K562 (cell line): ENCODE measurements around the gene PPP1R14C. TPM values are rescaled to one million over a fixed set of nuclear protein-coding genes. Genes with fewer than 3 reads are reported as not detected.

Source experiments
- BHLHE40 ChIP-seq: IDR thresholded peaks from 2 replicates; pipeline ENCODE4 v1.6.1; 2011; ENCODE audit warnings: low read length, improper control_type of control experiment
- DDX20 ChIP-seq: fragments of 450-650 bp; IDR thresholded peaks from 2 replicates; pipeline ENCODE4 v1.6.1; 2016; ENCODE audit warnings: missing genetic modification characterization, low read depth, mild to moderate bottlenecking, missing compliant biosample characterization, moderate library complexity
- ILF3 ChIP-seq: fragments of 450-650 bp; IDR thresholded peaks from 2 replicates; pipeline ENCODE4 v1.6.1; 2018; ENCODE audit warnings: antibody characterized with exemption, mild to moderate bottlenecking, moderate library complexity, borderline replicate concordance
- NR2C2 ChIP-seq, 2 experiments: fragments of 200-800 bp in 1 of 2; sonication (Bioruptor generic) in 1 of 2; sonication (generic) in 1 of 2; formaldehyde crosslinking in 1 of 2; IDR thresholded peaks; 2 replicates each; pipeline versions ENCODE4 v1.6.1 to v1.8.0; 2016 to 2022; ENCODE audit warnings: mild to moderate bottlenecking in 1 of 2, missing compliant biosample characterization in 1 of 2, missing genetic modification characterization in 1 of 2, missing genetic modification reagents in 1 of 2
- PBX2 ChIP-seq, 2 experiments: IDR thresholded peaks in 1 of 2; conservative IDR thresholded peaks in 1 of 2; 2 replicates each; pipeline ENCODE4 v1.6.1; 2016; ENCODE audit warnings: low read depth in 2 of 2, mild to moderate bottlenecking in 1 of 2, missing compliant biosample characterization in 1 of 2, missing genetic modification characterization in 1 of 2, moderate library complexity in 1 of 2
- SIRT6 ChIP-seq: IDR thresholded peaks from one replicate; pipeline ENCODE4 v1.6.1; 2012; ENCODE audit warnings: low read depth, mild to moderate bottlenecking, control low read depth, inconsistent platforms, low read length, moderate library complexity
- SMARCB1 ChIP-seq: IDR thresholded peaks from 2 replicates; pipeline ENCODE4 v1.6.1; 2011; ENCODE audit warnings: improper control_type of control experiment, low read depth; ENCODE audit not compliant: insufficient read length
- TBP ChIP-seq: optimal IDR thresholded peaks from 2 replicates; pipeline ENCODE3; 2011; ENCODE audit warnings: low read depth, low read length, improper control_type of control experiment
- ZKSCAN8 ChIP-seq: fragments of 200-800 bp; sonication (Bioruptor generic); IDR thresholded peaks from 2 replicates; pipeline ENCODE4 v1.6.1; 2016; ENCODE audit warnings: missing genetic modification characterization, missing compliant biosample characterization
- ZNF431 ChIP-seq: sonication (generic); formaldehyde crosslinking; IDR thresholded peaks from 2 replicates; pipeline ENCODE4 v1.8.0; 2022; ENCODE audit warnings: mild to moderate bottlenecking, missing genetic modification reagents
- ZNF592 ChIP-seq: fragments of 450-650 bp; IDR thresholded peaks from 2 replicates; pipeline ENCODE4 v1.6.1; 2017; ENCODE audit warnings: antibody characterized with exemption, mild to moderate bottlenecking
- ZNF740 ChIP-seq, 3 experiments: fragments of 200-800 bp in 1 of 3; sonication (Bioruptor generic) in 1 of 3; sonication (generic) in 1 of 3; formaldehyde crosslinking in 1 of 3; IDR thresholded peaks; 2 replicates each; pipeline versions ENCODE4 v1.6.1 to v1.8.0; 2016 to 2022; ENCODE audit warnings: mild to moderate bottlenecking in 2 of 3, missing compliant biosample characterization in 2 of 3, missing genetic modification characterization in 2 of 3, missing genetic modification reagents in 1 of 3
- polyA plus RNA-seq, 8 experiments: library from polyadenylated mRNA; depleted of rRNA in 4 of 8; stranded (reverse) in 5 of 8; unstranded in 3 of 8; fragments of >200 nt; fragmentation: Nextera tagmentation in 2 of 8; fragmentation: Illumina TruSeq in 1 of 8; extraction: Ambion mirVana in 2 of 8; extraction: Trizol in 1 of 8; gene quantifications; 2 replicates each; pipeline versions ENCODE4 v1.2.1 to v1.2.3, GENCODE V29; 2011 to 2014; ENCODE audit warnings: inconsistent platforms in 1 of 8, missing spikeins in 1 of 8
- total RNA-seq, 7 experiments: library from RNA; depleted of rRNA in 6 of 7; stranded (reverse); fragments of >200 nt in 6 of 7; fragmentation: Illumina TruSeq in 2 of 7; extraction: Trizol in 2 of 7; gene quantifications; 2 replicates each; pipeline versions ENCODE4 v1.2.1 to v1.2.3, GENCODE V29; 2011 to 2021; ENCODE audit warnings: low replicate concordance in 1 of 7
- TF ChIP-seq, protein P1 (sequence below), 3 experiments: IDR thresholded peaks in 2 of 3; conservative IDR thresholded peaks in 1 of 3; 2 replicates each; pipeline ENCODE4 v1.5.1; 2011 to 2012; ENCODE audit warnings: low read length in 3 of 3, mild to moderate bottlenecking in 3 of 3, control low read depth in 2 of 3, improper control_type of control experiment in 1 of 3, inconsistent platforms in 1 of 3, low read depth in 1 of 3, mixed read lengths in 1 of 3, moderate library complexity in 1 of 3; ENCODE audit not compliant: insufficient read depth in 2 of 3

Gene PPP1R14C
- total and polyA plus RNA-seq, 9 of the 15 experiments (the other 6 are each of a cell fraction or from before 2014, with no cell fraction given), result 4.5 to 16.6 (median 11.9) TPM

DNA sequence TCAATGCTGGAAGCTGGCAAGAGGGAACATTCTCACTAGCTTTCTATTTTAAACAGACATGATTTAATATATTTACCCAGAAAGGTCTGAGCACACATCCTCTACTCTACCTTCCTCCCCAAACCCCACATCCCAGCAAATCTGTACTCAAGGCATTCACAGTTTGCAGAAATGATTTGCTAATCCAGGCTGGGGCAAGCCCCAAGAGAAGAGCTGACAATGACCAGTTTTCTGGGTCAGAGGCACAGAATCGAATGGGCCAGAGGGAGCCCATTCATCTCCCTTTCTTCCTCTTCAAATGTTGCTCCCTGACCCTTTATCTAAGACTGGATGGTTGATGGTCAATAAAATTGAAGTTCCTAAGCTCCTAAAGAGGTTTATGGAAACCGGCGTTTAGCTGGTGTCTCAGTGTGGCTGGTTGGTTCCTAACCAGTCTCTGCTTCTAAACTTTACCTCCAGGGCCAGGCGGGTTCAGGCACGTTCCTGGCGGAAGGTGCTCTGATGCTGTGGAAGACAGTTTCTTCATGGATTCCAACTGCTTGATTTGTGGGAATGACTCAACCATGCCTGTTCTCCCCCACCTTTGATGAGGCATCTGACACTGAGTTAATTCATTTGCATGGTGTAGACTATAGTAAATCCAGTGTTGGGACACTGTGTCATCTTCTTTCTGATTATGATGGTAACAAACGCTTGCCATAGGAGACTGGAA is 129.6 kb downstream of the PPP1R14C start (continued):
- TF ChIP-seq ZNF592 (0 out of 2 replicates have a peak, but pooled peaks have one; percentile 27), SIRT6 (no peak), NR2C2 (CRISPR knock-in tag; IDR thresholded peaks at IDR 0.05) (no peak), NR2C2 (tag; IDR thresholded peaks at IDR 0.05) (no peak; the same call in 1 of the 2 replicates), ZKSCAN8 (CRISPR knock-in tag) (0 out of 2 replicates have a peak, but pooled peaks have one; percentile 29), ZNF431 (CRISPR knock-in tag) (no peak), SMARCB1 (peak; percentile 7), DDX20 (tag) (peak; percentile 24; the same call in 1 of the 2 replicates), BHLHE40 (peak; percentile 59), TBP (no peak), ZNF740 (CRISPR knock-in tag; IDR thresholded peaks at IDR 0.05) (no peak), ZNF740 (tag; IDR thresholded peaks at IDR 0.05) (peak in 1 of 2 experiments; percentile 43; a peak in 1 of 4 replicates), PBX2 (CRISPR knock-in tag; IDR thresholded peaks at IDR 0.05; ENCODE audit: low read depth) (no peak), PBX2 (tag; conservative IDR thresholded peaks at IDR 0.05; ENCODE audit: low read depth) (0 out of 2 replicates have a peak, but pooled peaks have one; percentile 37), ILF3 (no peak; the same call in none of the 2 replicates)
- TF ChIP-seq, protein P1, sequence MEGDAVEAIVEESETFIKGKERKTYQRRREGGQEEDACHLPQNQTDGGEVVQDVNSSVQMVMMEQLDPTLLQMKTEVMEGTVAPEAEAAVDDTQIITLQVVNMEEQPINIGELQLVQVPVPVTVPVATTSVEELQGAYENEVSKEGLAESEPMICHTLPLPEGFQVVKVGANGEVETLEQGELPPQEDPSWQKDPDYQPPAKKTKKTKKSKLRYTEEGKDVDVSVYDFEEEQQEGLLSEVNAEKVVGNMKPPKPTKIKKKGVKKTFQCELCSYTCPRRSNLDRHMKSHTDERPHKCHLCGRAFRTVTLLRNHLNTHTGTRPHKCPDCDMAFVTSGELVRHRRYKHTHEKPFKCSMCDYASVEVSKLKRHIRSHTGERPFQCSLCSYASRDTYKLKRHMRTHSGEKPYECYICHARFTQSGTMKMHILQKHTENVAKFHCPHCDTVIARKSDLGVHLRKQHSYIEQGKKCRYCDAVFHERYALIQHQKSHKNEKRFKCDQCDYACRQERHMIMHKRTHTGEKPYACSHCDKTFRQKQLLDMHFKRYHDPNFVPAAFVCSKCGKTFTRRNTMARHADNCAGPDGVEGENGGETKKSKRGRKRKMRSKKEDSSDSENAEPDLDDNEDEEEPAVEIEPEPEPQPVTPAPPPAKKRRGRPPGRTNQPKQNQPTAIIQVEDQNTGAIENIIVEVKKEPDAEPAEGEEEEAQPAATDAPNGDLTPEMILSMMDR (IDR thresholded peaks at IDR 0.05 in 2 of 3, conservative IDR thresholded peaks at IDR 0.05 in 1 of 3; ENCODE audit: insufficient read depth in 2 of 3, low read depth in 1 of 3, low read length in 3 of 3), result 0 out of 6 replicates have a peak, but pooled peaks of 1 of the 3 experiments have one; percentile 3
